ENCODE results near the gene MMEL1. TPM values are rescaled to one million over a fixed set of nuclear protein-coding genes. Genes with fewer than 3 reads are reported as not detected.
A peak's percentile ranks its signal among the peaks of the same experiment; 100 is the strongest.
"Not testable (repeated sequence)": the region's sequence is repeated elsewhere in the genome, so short reads cannot be mapped to it uniquely, and the experiment has no call there.

Gene MMEL1
- total RNA-seq, 1 donor from 2014 or later = not detected

DNA sequence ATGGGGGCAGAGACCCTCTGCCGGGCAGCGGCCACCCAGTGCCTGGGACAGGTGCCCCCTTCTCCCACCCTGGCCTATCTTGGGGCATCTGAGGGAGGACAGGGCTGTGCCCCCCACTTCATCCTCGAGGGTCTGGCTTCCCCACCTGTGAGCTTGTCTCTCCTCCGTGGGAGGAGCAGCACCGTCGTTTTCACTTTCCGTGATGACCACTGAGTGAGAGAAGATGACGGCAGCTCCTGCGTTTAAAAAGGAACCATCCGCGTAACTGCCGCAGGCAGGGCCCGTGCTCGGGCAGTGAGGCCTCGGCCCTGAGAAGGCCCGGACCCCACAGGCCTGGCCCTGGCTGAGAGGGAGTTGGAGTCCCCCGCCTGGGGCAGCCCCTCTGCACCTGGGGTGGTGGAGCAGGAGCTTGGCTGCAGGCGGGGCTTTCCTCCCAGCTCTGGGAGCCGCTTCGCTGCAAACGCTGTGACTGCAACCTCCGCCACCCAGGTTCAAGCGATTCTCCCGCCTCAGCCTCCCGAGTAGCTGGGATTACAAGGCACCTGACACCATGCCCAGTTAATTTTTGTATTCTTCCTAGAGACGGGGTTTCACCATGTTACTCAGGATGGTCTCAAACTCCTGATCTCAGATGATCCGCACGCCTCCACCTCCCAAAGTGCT, 83.3 kb downstream of the MMEL1 start:
- not testable (repeated sequence) for H3K9me3 Mint-ChIP-seq (ENCODE audit: unreplicated experiment); H3K36me3 Mint-ChIP-seq (ENCODE audit: unreplicated experiment); H3K27ac Mint-ChIP-seq (ENCODE audit: unreplicated experiment); DNase-seq (ENCODE audit: extremely low spot score, unreplicated experiment); H3K4me3 Mint-ChIP-seq (ENCODE audit: unreplicated experiment); H3K27me3 Mint-ChIP-seq (ENCODE audit: unreplicated experiment)
- H3K4me1 Mint-ChIP-seq (ENCODE audit: unreplicated experiment) = peaks cover 23% of the 10 kb centered on the region

DNA sequence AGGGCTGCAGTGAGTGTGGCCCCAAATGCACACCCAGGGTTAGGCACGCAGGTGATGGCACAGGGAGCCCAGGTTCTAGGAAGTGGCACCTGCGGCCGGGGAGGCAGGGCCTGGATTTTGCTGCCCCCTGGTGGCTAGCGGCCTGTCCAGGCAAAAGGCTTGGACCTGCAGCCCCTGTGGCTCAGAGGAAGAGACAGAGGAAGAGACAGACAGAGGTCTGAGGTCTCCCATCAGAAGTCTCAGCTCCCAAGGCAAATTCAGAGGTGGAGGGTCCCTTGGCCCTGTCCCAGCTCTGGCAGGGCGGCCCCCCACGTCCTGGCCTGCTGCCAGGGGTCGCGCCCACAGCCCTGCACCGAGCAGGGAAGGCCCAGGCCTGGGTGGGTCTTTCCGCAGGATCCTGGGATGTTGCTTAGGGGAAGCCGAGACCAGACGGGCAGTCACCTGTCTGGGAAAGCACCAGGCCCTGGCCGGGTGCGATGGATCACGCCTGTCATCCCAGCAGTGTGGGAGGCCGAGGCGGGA, 84.7 kb downstream of the MMEL1 start:
- Mint-ChIP-seq H3K4me3 (ENCODE audit: unreplicated experiment) (no peak overlapping the region), H3K9me3 (ENCODE audit: unreplicated experiment) (no peaks in the 10 kb centered on the region), H3K4me1 (ENCODE audit: unreplicated experiment) (peaks cover 29% of the 10 kb centered on the region), H3K27ac (ENCODE audit: unreplicated experiment) (no peak overlapping the region), H3K36me3 (ENCODE audit: unreplicated experiment) (no peaks in the 10 kb centered on the region), H3K27me3 (ENCODE audit: unreplicated experiment) (no peaks in the 10 kb centered on the region)
- DNase-seq (ENCODE audit: extremely low spot score, unreplicated experiment) = no peak
- TF ChIP-seq, protein P1, sequence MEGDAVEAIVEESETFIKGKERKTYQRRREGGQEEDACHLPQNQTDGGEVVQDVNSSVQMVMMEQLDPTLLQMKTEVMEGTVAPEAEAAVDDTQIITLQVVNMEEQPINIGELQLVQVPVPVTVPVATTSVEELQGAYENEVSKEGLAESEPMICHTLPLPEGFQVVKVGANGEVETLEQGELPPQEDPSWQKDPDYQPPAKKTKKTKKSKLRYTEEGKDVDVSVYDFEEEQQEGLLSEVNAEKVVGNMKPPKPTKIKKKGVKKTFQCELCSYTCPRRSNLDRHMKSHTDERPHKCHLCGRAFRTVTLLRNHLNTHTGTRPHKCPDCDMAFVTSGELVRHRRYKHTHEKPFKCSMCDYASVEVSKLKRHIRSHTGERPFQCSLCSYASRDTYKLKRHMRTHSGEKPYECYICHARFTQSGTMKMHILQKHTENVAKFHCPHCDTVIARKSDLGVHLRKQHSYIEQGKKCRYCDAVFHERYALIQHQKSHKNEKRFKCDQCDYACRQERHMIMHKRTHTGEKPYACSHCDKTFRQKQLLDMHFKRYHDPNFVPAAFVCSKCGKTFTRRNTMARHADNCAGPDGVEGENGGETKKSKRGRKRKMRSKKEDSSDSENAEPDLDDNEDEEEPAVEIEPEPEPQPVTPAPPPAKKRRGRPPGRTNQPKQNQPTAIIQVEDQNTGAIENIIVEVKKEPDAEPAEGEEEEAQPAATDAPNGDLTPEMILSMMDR (IDR thresholded peaks at IDR 0.05) = peak; percentile 96

DNA sequence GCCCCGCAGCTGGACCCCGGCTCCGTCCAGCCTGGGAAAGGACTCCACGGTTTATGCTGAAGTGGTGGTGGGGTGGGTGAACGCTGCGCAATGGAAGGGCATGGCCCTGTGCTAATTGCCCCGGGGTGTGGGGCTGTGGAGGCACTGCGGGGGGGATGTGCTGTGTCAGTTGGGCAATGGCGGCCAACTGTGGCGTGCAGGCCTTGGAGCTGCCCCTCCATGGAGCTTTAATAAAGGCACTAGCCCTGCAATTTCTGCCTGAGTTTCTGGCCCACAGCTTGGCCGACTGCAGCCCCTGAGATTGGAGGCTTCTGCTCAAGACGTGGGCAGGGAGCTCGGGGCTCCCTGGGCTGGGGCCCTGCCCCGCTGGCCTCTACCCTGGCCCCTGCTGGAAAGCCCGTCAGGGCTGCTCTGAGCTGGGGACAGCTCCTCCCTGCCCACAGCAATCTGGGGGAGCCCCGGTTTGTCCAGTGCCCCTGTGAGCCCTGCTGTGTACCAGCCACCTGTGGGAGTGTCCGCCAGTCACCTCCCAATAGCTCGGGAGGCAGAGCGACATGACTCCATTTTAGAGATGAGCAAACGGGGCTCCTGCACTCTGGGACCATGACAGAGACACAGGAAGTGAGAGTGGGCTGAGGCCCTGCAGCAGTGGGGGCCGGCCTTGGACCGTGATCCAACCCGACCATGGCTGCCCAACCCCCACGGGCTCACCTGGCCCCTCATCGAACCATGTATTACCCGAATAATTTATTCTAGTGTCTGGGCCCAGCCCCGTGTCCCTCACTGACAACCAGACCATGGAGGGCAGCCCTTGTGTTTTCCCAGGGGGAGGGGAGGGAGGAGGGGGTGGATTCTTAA, 85.4 kb downstream of the MMEL1 start:
- H3K27ac Mint-ChIP-seq (ENCODE audit: unreplicated experiment) = peak overlapping the region; percentile 57
- H3K9me3 Mint-ChIP-seq (ENCODE audit: unreplicated experiment) = no peaks in the 10 kb centered on the region
- H3K27me3 Mint-ChIP-seq (ENCODE audit: unreplicated experiment) = no peaks in the 10 kb centered on the region
- H3K4me1 Mint-ChIP-seq (ENCODE audit: unreplicated experiment) = peaks cover 33% of the 10 kb centered on the region
- TF ChIP-seq, protein P1 (IDR thresholded peaks at IDR 0.05) = no peak
- no peaks in the 10 kb centered on the region for H3K36me3 Mint-ChIP-seq (ENCODE audit: unreplicated experiment)
- peak overlapping the region; percentile 61 for H3K4me3 Mint-ChIP-seq (ENCODE audit: unreplicated experiment)
- no peak for DNase-seq (ENCODE audit: extremely low spot score, unreplicated experiment)

DNA sequence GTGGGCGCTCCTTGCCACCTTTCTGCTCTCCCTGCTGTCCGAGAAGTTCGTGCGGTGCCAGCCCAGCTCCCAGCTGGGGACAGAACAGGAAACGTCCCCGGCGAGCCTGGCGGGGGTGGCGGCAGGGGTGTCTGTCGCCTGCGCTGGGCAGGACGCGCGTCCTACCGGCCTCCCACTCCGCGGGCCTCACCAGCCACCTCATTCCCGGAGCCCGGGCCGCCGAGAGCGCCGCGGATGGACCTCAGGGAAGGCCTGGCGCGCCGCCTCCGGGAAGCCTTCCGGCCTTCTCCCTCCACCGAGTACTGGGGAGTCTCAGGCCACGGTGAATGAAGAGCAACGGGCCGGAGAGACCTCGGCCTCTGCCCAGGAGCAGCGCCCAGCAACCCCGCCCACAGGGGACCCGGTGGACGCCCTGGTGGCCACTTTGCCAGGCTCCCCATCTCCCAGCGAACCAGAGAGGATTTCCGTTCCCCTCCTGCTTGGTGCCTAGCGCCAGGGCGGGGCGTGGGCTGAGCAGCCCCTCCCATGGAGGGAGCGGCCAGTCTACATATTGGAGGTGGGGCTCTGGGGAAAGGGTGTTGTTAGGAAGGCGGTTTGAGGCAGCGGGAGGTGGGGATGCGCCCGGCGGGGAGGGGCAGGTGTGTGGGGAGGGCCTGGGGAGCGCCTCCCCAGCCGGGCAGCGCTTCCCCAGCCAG, 86.2 kb downstream of the MMEL1 start:
- no peaks in the 10 kb centered on the region for H3K27me3 Mint-ChIP-seq (ENCODE audit: unreplicated experiment)
- TF ChIP-seq, protein P1 (IDR thresholded peaks at IDR 0.05) = no peak
- H3K36me3 Mint-ChIP-seq (ENCODE audit: unreplicated experiment) = no peaks in the 10 kb centered on the region
- peak overlapping the region; percentile 61 for H3K4me3 Mint-ChIP-seq (ENCODE audit: unreplicated experiment)
- H3K4me1 Mint-ChIP-seq (ENCODE audit: unreplicated experiment) = peaks cover 37% of the 10 kb centered on the region
- no peaks in the 10 kb centered on the region for H3K9me3 Mint-ChIP-seq (ENCODE audit: unreplicated experiment)
- no peak overlapping the region for H3K27ac Mint-ChIP-seq (ENCODE audit: unreplicated experiment)
- DNase-seq (ENCODE audit: extremely low spot score, unreplicated experiment) = no peak

DNA sequence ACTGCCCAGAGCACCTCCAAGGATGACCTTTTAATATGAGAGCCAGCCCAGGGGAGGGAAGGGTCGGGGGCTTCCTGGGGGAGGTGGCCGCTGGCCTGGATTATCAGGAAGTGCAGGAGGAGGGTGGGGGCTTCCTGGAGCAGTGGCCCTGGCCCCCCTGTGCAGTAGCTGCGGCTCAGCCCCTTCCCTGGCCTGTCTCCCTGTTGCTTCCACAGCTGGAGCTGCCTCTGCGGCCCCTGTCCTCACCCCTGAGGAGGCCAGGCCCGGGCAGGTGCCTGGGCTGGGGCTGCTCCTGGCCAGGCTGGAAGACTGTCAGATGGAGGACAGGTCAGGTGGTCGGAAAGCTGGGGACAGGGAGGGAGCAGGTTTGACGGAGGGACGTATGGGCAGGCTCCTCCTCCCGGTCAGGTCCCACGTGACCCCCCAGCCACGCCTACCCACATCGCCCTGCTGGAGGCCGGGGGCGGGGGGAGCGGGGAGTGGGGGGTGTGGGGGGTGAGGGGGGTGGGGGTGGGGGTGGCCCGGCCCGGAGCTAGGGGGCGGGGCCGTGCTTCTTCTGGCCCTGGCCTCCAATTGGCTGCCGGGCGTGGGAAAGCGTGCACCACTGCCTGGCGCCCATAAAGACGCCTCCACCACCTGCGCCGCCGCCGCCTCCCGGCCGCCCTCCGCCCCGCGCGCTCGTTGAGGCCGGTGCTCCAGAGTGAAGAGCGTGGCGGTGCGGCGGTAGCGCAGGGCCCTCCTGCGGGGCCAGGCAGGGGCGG, 86.9 kb downstream of the MMEL1 start:
- TF ChIP-seq, protein P1 (IDR thresholded peaks at IDR 0.05) = no peak
- Mint-ChIP-seq H3K27me3 (ENCODE audit: unreplicated experiment) (no peaks in the 10 kb centered on the region), H3K36me3 (ENCODE audit: unreplicated experiment) (no peaks in the 10 kb centered on the region), H3K4me3 (ENCODE audit: unreplicated experiment) (no peak overlapping the region), H3K4me1 (ENCODE audit: unreplicated experiment) (peaks cover 42% of the 10 kb centered on the region), H3K27ac (ENCODE audit: unreplicated experiment) (no peak overlapping the region), H3K9me3 (ENCODE audit: unreplicated experiment) (no peaks in the 10 kb centered on the region)
- no peak for DNase-seq (ENCODE audit: extremely low spot score, unreplicated experiment)

All from osteocyte (in vitro differentiated cells).